ENCODE results near the gene MPL. TPM values are rescaled to one million over a fixed set of nuclear protein-coding genes. Genes with fewer than 3 reads are reported as not detected.

The MPL gene
- total and polyA plus RNA-seq, 2 of the 13 experiments (the other 11 are each of a cell fraction or from before 2014, with no cell fraction given), result not detected

DNA sequence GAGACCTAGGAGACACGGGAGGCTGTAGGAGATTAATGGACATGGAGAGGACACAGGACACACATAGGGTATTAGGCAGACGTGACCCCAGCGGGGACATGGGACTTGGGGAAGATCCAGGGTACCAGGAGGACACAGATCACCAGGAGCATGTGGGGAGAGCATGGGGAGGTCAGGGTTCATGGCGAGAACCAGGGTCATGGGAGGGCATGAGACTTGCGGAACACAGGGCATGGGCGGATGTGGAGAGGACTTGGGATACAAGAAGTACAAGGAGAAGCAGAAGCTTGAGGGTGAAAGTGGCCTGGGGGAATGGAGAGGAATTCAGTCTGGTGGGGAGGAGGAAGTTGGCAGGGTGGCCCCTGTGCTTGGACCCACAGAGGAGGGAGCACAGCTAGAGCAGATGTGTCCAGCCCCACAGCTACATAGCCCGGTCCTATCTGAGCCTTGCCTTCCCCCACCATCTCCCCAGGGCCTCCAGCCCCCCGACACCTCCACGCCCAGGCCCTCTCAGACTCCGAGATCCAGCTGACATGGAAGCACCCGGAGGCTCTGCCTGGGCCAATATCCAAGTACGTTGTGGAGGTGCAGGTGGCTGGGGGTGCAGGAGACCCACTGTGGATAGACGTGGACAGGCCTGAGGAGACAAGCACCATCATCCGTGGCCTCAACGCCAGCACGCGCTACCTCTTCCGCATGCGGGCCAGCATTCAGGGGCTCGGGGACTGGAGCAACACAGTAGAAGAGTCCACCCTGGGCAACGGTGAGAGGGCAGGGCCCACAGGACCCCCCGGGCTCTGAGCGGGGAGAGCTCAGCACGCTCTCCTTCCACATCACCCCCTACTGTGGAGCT, 24.7 kb upstream of the MPL start:
- intact Hi-C loops (cut with micrococcal nuclease; ENCODE audit: unreplicated experiment) (no loop called here), in situ Hi-C loops (cut with HindIII; ENCODE audit: extremely low pct_ligation_motif_present, low pct_unique_long_range_greater_than_20kb) (no loop called here)
- ChIA-PET CTCF (ENCODE audit: low intra/inter-chr PET ratio, low total read pairs) (no interaction called here), POLR2A (no interaction called here)
- Histone ChIP-seq H4K20me1 (ENCODE audit: insufficient read depth, low read length) (no peaks in the 10 kb centered on the region), H3K4me1 (ENCODE audit: insufficient read depth, low read length) (peaks cover 31% of the 10 kb centered on the region), H3K36me3 (replicated peaks in 1 of 2; ENCODE audit: control insufficient read depth in 1 of 2, insufficient read depth in 2 of 2, low read length in 2 of 2) (no peaks in the 10 kb centered on the region), H3K27me3 (ENCODE audit: control insufficient read depth in 1 of 2, insufficient read depth in 2 of 2, low read length in 2 of 2) (peaks cover 4 to 51% of the 10 kb centered on the region in 2 experiments; a peak in 4 of 5 replicates), H2AFZ (ENCODE audit: low read length) (no peak overlapping the region), H3K9ac (ENCODE audit: insufficient read depth, low read depth, low read length) (no peak overlapping the region), H3K27ac (ENCODE audit: extremely low read length, insufficient read depth, low read length) (no peak overlapping the region), H3K4me3 (replicated peaks in 1 of 3; ENCODE audit: insufficient read depth in 1 of 3, low read depth in 2 of 3, low read length in 3 of 3) (no peak overlapping the region), H3K9me3 (ENCODE audit: low read length) (no peaks in the 10 kb centered on the region), H3K4me2 (ENCODE audit: low read depth, low read length) (peak overlapping the region; percentile 18; the same call in 1 of the 2 replicates), H3K79me2 (ENCODE audit: insufficient read depth, low read length) (no peaks in the 10 kb centered on the region)
- 33% methylated on average over 10 of the region's 24 CpGs for WGBS (ENCODE audit: low lambda C conversion rate)
- ATAC-seq, result peak; percentile 9; the same call in 1 of the 3 replicates
- BruUV-seq (replicated peaks), result no TSS peak
- FAIRE-seq, result no peak
- no peak for DNase-seq (ENCODE audit: low spot score)
- TF ChIP-seq EP300 (IDR thresholded peaks at IDR 0.05; ENCODE audit: low read depth in 2 of 2, low read length in 2 of 2), result peak in 1 of 2 experiments; percentile 40; a peak in 1 of 4 replicates
- TF ChIP-seq EP300 (CRISPR knock-in tag; IDR thresholded peaks at IDR 0.05; ENCODE audit: borderline replicate concordance), result no peak
- TF ChIP-seq TRIM24 (CRISPR knock-in tag; IDR thresholded peaks at IDR 0.05), result peak; percentile 74; the same call in 1 of the 2 replicates
- TF ChIP-seq, protein P1, sequence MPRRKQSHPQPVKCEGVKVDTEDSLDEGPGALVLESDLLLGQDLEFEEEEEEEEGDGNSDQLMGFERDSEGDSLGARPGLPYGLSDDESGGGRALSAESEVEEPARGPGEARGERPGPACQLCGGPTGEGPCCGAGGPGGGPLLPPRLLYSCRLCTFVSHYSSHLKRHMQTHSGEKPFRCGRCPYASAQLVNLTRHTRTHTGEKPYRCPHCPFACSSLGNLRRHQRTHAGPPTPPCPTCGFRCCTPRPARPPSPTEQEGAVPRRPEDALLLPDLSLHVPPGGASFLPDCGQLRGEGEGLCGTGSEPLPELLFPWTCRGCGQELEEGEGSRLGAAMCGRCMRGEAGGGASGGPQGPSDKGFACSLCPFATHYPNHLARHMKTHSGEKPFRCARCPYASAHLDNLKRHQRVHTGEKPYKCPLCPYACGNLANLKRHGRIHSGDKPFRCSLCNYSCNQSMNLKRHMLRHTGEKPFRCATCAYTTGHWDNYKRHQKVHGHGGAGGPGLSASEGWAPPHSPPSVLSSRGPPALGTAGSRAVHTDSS (CRISPR knock-in tag; conservative IDR thresholded peaks at IDR 0.05), result no peak
- peak; percentile 60 for TF ChIP-seq HNF4A (CRISPR knock-in tag; IDR thresholded peaks at IDR 0.05)
- TF ChIP-seq NR2F6 (IDR thresholded peaks at IDR 0.05), result peak; percentile 53
- peak; percentile 72; the same call in 1 of the 2 replicates for TF ChIP-seq NR2F6 (CRISPR knock-in tag; IDR thresholded peaks at IDR 0.05)
- peak; percentile 95 for TF ChIP-seq RARA (CRISPR knock-in tag; IDR thresholded peaks at IDR 0.05)
- TF ChIP-seq MLX (CRISPR knock-in tag; IDR thresholded peaks at IDR 0.05), result peak; percentile 78; the same call in 1 of the 2 replicates
- peak; percentile 93 for TF ChIP-seq THRA (CRISPR knock-in tag; IDR thresholded peaks at IDR 0.05; ENCODE audit: borderline replicate concordance)
- no peak for TF ChIP-seq MNT (IDR thresholded peaks at IDR 0.05)
- peak; percentile 26; the same call in 1 of the 2 replicates for TF ChIP-seq ZNF687 (CRISPR knock-in tag; IDR thresholded peaks at IDR 0.05)
- TF ChIP-seq RXRA (CRISPR knock-in tag; IDR thresholded peaks at IDR 0.05), result peak; percentile 87
- peak; percentile 81 for TF ChIP-seq NR2C2 (CRISPR knock-in tag; IDR thresholded peaks at IDR 0.05; ENCODE audit: borderline replicate concordance)
- TF ChIP-seq ZNF30 (CRISPR knock-in tag; IDR thresholded peaks at IDR 0.05), result no peak

Measured in HepG2 (cell line).